Stimulated activated CD8-positive, alpha-beta memory T cell treated with anti-CD3 and anti-CD28 coated beads, Interleukin-7, amount 100 ng/mL, for 1 hour (primary cell): Measurements from ENCODE around the gene KCNJ6.
A peak's percentile ranks its signal among the peaks of the same experiment; 100 is the strongest.
"Not testable (repeated sequence)": the region's sequence is repeated elsewhere in the genome, so short reads cannot be mapped to it uniquely, and the experiment has no call there.

Experiments
- DNase-seq, 2 donors: peaks; one replicate each; pipeline ENCODE4 v3.0.0-alpha.2; 2020; ENCODE audit warnings: low read depth in 2 of 2

Gene KCNJ6

DNA sequence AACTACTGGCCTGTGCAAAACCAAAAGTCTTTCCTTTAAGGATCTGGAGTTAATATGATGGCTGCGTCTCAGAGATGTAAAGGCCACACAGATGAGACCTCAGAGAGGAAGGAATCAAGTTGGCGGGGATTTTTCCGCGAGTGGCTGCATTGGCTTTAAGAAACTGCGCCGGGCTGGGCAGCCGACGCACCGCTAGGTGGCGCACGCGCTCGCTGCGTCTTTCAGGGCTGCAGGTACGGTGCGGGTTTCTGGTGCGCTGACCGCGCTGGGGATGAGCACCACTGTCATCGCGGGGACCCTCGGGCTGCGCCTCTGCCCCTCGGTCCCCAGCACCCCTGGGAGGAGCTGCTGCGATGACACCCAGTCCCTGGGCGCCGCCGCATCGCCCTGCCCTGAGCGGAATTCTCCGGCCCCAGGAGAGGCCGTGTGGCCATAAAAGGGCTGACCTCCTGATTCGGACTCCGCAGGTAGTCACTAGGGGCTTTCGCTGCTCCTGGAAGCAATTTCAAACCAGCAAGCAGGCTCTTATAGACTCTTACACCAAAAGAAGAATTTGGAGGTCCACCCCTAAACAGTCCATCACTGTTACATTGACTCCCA lies 241.0 kb downstream of the KCNJ6 start:
- DNase-seq: peak; percentile 8 to 14

GRCh38 chr21:37673801-37674575 lies 242.3 kb downstream of the KCNJ6 start:
- no peak for DNase-seq

- no peak for DNase-seq
These were observed 244.9 kb downstream of the KCNJ6 start for GRCh38 chr21:37671381-37671780.

GRCh38 chr21:37670883-37671282 lies 245.4 kb downstream of the KCNJ6 start:
- no peak for DNase-seq

DNA sequence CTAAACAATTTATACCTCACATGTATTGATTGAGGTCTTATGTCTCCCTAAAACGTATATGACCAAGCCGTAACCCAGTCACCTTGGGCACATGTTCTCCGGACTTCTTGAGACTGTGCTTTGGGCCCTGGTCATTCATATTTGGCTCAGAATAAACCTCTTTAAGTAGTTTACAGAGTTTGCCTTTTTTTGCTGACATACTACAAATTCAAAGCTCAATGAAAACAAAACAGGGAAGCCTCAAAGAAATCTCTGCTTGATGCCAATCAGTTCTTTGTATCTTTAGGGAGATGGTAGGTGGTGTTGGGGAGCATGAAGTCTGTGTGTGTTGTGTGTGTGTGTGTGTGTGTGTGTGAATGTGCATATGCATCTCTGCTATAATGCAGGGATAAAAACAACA lies 247.0 kb downstream of the KCNJ6 start:
- no peak for DNase-seq

DNA sequence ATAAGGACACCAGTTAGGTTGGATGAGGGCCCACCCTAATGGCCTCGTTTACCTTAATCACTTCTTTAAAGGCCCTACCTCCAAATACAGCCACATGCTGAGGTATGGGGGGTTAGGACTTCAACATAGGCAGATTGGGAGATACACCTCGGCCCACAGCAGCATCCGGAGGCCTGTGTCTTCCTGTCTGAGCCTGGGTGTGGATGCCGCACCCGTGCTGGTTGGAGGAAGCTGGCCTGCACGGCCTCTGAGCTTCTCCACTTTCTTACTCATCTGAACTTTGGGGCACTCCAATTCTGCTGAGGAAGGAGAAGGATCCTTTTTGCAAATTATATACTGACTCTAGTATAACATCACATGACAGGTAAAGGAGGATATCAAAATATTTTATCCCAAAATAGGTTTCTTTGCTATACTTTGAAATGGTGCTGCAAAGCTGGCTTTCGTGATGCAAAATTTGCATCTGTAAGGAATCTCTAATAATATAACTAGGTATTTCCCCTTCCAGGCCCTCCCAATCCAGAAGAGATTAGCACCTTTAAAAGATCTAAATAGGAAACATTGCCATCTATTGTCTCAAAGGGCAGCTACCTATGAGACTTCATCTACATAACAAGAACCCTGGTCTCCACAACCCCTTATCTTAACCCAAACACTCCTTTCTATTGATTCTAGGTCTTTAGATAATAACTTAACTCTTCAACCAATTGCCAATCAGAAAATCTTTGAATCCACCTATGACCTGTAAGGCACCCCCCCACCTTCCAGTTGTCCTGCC lies 247.6 kb downstream of the KCNJ6 start:
- no peak for DNase-seq

DNA sequence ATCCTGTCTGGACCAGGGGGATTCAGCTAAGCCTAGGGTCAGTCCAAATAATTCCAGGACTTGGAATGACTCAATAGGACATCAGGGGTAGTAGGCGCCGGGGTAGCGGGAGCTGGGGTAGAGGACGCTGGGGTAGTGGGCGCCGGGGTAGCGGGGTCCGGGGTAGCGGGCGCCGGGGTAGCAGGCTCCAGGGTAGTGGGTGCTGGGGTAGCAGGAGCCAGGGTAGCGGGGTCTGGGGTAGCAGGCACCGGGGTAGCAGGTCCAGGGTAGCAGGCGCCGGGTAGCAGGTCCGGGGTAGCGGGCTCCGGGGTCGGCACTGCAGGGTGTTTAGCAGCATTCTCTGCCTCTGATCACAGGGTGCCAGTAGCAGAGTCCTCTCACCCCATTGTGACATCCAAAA lies 248.9 kb downstream of the KCNJ6 start:
- DNase-seq: no peak

GRCh38 chr21:37665230-37666024 lies 250.8 kb downstream of the KCNJ6 start:
- DNase-seq: no peak

- not testable (repeated sequence) for DNase-seq
These were observed 254.0 kb downstream of the KCNJ6 start for GRCh38 chr21:37662227-37662626.

GRCh38 chr21:37660709-37661108 lies 255.5 kb downstream of the KCNJ6 start:
- DNase-seq: no peak

DNA sequence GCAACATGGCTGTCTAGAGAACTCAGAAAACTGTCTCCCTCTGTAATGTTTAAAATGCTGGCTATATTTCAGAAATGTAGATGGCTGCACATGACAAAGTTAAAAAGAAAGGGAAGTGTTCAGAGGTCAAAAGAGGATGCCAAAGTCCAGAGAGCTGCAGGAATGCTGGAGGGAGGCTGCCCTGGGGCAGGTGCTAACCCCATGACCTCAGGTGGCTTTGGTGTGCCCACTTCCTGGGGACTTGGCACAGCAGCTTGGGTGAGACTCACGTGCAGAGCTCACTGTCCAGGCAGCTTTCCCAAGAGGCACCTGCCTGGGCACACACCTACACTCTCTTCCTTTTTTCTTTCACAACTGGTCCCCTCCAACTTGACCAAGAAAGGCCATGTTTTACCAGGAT lies 256.4 kb downstream of the KCNJ6 start:
- no peak for DNase-seq

GRCh38 chr21:37658817-37659458 lies 257.3 kb downstream of the KCNJ6 start:
- DNase-seq: no peak

DNA sequence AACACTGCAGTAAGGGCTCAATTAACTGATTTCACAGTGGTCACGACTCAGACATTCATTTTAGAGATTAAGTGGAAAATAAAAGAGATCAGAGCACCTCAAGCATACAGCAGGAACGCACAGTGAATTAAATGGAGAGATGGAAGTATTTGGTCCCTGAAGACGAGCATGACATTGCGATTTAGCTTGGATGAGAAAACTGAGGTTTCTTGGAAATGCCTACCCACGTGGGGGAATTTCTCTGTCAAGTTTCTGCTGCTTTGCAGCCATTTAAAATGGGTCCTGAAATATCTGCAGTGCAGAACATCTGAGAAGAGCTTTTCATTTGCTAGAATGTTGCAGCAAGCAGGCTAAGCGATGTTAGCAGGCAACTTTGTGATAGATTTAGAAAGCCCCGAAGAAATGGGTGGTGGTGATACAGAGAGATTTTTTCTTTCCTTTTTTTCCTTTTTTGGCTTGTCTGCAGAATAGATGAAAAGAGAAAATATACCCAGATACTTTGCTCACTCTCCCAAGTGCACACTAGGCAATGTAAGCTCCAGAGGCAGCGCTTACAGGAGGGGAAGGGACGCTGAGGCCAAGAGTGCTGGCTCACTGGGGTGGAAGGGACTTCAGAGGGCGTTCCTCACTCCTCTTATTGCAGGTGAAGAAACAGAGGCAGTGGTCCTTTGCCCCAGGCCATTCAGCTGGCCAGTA lies 258.0 kb downstream of the KCNJ6 start:
- DNase-seq: no peak

GRCh38 chr21:37656899-37657298 lies 259.4 kb downstream of the KCNJ6 start:
- no peak for DNase-seq

- DNase-seq: no peak
These were observed 260.5 kb downstream of the KCNJ6 start for GRCh38 chr21:37655611-37656300.

DNA sequence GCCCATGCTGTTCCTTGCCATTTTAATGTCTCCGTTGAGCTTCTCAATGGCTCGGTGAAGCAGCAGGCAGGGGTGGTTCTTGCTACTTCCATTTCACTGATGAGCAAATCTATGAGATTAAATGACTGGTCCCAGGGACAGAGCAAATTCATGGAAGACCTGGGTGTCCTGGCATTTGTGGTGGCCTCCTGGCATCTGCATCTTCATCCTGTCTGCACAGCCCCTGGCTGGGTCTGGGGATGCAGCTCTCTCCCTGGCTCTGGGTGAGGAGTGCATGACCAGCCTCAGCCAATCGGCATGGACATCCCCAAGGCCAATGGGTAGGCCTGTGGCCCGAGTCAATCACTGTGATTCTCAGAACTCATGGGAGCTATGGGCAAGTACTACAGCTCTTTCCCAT lies 261.7 kb downstream of the KCNJ6 start:
- DNase-seq: no peak

DNA sequence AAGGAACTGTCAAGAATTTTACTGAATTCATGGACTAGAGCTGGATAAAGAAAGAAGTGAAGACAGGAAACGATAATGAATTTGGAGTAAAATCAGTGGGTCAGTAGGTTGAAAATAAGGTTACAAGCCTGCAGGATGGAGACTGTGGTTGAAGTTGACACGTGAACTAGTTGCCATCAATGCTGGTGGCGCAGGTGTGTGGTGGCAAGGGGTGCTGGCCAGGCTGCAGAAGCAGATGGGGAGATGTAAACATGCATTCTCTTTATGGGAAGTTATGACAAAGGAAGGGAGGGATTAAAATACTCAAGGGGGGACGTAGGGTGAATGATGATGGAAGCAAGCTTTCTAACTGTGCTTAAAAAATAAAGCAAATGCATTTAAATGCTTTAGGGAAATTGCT lies 263.1 kb downstream of the KCNJ6 start:
- DNase-seq: no peak

GRCh38 chr21:37647781-37648180 lies 268.5 kb downstream of the KCNJ6 start:
- no peak for DNase-seq

DNA sequence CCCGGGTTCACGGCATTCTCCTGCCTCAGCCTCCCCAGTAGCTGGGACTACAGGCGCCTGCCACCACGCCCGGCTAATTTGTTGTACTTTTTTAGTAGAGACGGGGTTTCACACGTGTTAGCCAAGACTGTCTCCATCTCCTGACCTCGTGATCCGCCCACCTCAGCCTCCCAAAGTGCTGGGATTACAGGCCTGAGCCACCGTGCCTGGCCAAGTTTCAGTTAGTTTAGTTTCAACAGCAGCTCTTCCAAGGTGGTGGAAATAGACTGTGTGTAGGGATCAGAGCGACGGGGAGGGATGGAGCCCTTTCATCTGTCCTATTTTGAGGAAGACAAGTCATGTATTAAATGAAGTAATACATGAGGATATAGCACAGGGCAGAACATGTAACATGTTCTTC lies 269.5 kb downstream of the KCNJ6 start:
- not testable (repeated sequence) for DNase-seq

- no peak for DNase-seq
These were observed 270.4 kb downstream of the KCNJ6 start for GRCh38 chr21:37645848-37646247.
